ENCODE results near the gene ZNF382.
"Not testable (repeated sequence)": the region's sequence is repeated elsewhere in the genome, so short reads cannot be mapped to it uniquely, and the experiment has no call there.

The ZNF382 gene

DNA sequence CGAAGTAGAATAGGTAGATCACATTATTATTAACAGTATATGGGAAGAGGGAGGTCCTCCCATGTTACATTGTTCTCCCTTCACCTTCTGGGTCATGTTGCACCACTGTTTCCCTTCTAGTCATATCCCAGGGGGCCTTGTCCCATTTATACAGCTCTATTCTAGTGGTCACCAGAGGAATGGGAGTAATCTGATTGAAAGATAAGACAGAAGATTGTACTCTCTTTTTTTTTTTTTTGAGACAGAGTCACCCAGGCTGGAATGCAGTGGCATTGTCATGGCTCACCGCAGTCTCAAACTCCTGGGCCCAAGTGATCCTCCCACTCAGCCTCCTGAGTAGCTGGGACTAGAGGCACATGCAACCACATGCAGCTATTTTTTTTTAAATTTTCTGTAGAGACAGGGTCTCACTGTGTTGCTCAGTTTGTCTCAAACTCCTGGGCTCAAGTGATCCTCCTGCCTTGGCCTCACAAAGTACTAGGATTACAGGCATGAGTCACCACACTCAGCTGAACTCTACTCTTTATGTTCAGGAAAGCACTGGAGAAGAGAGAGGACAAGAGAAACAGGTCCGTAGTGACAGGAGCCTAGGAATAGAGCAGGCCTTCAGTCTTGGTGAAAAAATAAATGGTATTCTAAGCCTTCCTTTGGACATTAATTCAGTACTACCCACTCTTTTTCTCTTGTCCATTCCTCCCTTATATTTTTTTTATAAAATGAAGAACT is 27.7 kb upstream of the ZNF382 start:
- DNase-seq (ENCODE audit: extremely low read depth, low read depth): no peak
- H3K4me3 ChIP-seq (replicated peaks; ENCODE audit: low read depth, low read length): no peak overlapping the region
- TF ChIP-seq, protein P1, sequence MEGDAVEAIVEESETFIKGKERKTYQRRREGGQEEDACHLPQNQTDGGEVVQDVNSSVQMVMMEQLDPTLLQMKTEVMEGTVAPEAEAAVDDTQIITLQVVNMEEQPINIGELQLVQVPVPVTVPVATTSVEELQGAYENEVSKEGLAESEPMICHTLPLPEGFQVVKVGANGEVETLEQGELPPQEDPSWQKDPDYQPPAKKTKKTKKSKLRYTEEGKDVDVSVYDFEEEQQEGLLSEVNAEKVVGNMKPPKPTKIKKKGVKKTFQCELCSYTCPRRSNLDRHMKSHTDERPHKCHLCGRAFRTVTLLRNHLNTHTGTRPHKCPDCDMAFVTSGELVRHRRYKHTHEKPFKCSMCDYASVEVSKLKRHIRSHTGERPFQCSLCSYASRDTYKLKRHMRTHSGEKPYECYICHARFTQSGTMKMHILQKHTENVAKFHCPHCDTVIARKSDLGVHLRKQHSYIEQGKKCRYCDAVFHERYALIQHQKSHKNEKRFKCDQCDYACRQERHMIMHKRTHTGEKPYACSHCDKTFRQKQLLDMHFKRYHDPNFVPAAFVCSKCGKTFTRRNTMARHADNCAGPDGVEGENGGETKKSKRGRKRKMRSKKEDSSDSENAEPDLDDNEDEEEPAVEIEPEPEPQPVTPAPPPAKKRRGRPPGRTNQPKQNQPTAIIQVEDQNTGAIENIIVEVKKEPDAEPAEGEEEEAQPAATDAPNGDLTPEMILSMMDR (IDR thresholded peaks at IDR 0.05; ENCODE audit: low read depth, low read length, missing control alignments): no peak

DNA sequence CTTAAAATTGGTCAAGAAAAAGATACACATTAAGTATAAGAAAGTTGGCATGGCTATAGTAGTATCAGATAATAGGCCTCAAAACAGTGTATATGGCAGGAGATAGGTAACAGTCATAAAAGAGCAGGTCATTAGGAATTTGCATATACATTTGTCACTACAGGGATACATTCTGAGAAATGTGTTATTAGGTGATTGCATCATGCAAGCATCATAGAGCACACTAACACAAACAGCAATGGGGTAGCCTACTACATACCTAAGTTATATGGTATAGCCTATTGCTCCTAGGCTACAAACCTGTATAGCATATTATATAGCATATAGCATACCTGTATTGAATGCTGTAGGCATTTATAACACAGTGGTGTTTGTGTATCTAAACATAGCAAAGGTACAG is 25.9 kb upstream of the ZNF382 start:
- H3K4me3 ChIP-seq (replicated peaks; ENCODE audit: low read depth, low read length): no peak overlapping the region
- no peak for DNase-seq (ENCODE audit: extremely low read depth, low read depth)
- TF ChIP-seq, protein P1 (IDR thresholded peaks at IDR 0.05; ENCODE audit: low read depth, low read length, missing control alignments): no peak

DNA sequence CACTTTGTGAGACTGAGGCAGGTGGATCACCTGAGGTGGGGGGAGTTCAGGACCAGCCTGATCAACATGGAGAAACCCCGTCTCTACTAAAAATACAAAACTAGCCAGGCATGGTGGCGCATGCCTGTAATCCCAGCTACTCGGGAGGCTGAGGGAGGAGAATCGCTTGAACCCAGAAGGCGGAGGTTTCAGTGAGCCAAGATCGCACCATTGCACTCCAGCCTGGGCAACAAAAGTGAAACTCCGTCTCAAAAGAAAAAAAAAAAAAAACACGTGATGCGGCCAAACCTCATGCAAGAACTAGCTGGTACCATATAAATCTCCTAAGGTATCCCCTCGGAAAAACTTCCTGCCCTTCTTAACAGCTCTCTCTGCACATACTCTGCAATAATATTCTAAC is 2.4 kb upstream of the ZNF382 start:
- not testable (repeated sequence) for DNase-seq (ENCODE audit: extremely low read depth, low read depth); H3K4me3 ChIP-seq (replicated peaks; ENCODE audit: low read depth, low read length)

DNA sequence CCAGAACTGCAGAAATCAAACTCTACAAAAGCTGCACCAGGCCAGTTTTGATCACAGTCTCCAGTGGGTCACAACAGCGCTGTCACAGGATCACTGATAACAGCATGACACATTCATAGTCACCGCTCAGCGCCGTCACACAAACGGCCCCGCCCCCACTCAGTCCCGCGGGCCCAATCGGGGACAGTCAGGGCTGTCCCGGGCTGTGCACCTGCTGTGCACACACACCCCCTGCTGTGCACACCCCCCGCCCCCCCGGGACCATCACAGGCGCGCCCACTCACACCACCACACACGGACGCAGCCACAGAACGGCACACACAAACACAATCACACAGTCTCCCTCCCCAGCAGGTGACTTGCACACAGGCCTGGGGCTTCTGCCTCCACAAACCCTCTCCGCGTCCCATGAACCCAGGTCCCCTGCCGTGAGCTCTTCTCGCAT is 435 bp upstream of the ZNF382 start:
- H3K4me3 ChIP-seq (replicated peaks; ENCODE audit: low read depth, low read length): peak overlapping the region; percentile 69
- DNase-seq (ENCODE audit: extremely low read depth, low read depth): no peak
- TF ChIP-seq, protein P1 (IDR thresholded peaks at IDR 0.05; ENCODE audit: low read depth, low read length, missing control alignments): no peak

DNA sequence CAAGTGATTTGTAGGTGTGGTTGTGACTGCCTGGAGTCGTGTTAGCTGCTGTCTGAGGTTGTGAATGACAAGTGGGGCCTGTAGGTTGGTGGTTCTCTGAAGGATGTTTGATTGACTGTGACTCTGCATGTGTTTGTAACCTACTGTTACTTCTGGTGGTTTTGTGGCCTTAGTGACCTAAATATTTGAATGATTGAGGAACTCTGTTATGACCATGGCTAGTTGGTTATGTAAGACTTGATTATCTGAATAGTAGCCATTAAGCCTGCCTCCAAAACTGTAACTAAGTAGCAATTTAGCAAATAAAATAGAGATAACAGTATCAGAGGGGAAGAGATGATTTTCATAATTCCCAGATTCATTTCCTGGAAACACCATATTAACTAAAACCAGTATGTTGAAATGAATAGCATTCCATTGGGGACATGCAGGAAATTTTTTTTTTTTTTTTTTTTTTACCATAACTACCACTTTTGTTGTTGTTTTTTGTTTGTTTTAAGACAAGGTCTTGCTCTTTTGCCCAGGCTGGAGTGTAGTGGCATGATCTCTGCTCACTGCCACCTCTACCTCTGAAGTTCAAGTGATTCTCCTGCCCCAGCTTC is 865 bp downstream of the ZNF382 start:
- TF ChIP-seq, protein P1 (IDR thresholded peaks at IDR 0.05; ENCODE audit: low read depth, low read length, missing control alignments): no peak
- DNase-seq (ENCODE audit: extremely low read depth, low read depth): no peak

DNA sequence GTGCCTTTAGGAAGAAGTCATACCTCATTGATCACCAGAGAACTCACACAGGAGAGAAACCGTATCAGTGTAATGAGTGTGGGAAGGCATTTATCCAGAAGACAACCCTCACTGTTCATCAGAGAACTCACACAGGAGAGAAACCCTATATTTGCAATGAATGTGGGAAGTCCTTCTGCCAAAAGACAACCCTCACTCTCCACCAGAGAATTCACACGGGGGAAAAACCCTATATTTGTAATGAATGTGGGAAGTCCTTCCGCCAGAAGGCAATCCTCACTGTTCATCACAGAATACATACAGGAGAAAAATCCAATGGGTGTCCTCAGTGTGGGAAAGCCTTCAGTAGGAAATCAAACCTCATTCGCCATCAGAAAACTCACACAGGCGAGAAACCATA is 21.9 kb downstream of the ZNF382 start:
- no peak for DNase-seq (ENCODE audit: extremely low read depth, low read depth)
- H3K4me3 ChIP-seq (replicated peaks; ENCODE audit: low read depth, low read length): no peak overlapping the region
- TF ChIP-seq, protein P1 (IDR thresholded peaks at IDR 0.05; ENCODE audit: low read depth, low read length, missing control alignments): no peak

More for the DNA sequence above, 865 bp downstream of the ZNF382 start:
- peak overlapping the region; percentile 69 for H3K4me3 ChIP-seq (replicated peaks; ENCODE audit: low read depth, low read length)

DNA sequence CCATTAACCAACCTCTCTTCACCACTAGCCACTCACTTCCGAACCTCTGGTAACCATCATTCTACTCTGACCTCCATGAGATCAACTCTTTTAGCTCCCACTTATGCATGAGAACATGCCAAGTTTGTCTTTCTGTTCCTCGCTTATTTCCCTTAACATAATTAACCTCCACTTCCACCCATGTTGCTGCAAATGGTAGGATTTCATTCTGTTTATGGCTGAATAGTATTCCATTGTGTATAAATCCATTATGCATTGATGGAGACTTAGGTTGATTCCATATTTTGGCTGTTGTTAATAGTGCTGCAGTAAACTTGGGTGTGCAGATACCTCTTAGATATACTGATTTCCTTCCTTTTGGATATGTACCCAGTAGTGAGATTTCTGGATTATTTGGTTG is 30.2 kb downstream of the ZNF382 start:
- DNase-seq (ENCODE audit: extremely low read depth, low read depth): no peak
- TF ChIP-seq, protein P1 (IDR thresholded peaks at IDR 0.05; ENCODE audit: low read depth, low read length, missing control alignments): no peak
- H3K4me3 ChIP-seq (replicated peaks; ENCODE audit: low read depth, low read length): no peak overlapping the region
